ENCODE data around the gene HERPUD2.

The HERPUD2 gene

DNA sequence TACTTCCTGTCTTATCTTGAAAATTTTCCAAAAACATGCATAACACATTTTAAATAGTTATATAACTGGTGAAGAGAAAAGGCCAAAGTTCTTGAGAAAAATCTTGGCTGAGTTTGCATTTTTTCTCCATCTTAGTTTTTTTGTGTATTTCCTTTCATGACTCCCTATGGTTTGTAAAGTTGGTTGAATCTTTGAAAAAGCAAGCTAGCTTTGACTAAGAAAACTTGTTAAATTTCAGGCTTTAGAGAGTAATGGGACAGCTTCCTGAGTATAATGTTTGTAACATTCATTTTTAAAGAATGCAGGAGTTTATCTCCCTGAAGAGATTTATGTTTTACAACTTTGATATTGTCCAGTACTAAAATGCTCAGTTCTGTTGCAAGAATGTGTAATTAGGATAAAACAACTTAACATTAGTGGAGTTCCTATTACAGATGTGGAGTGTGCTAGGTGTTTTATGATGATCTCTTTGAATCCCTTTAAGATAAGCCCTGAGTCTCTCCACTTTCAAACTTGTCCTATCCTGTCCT is 11.1 kb upstream of the HERPUD2 start:
- H3K4me3 ChIP-seq (ENCODE audit: control insufficient read depth, low read depth, low read length), result no peak overlapping the region
- peak; percentile 23 for DNase-seq (ENCODE audit: low read depth)
- TF ChIP-seq CTCF (IDR thresholded peaks at IDR 0.05; ENCODE audit: control insufficient read depth, insufficient read depth, low read depth, low read length, missing control alignments), result no peak

DNA sequence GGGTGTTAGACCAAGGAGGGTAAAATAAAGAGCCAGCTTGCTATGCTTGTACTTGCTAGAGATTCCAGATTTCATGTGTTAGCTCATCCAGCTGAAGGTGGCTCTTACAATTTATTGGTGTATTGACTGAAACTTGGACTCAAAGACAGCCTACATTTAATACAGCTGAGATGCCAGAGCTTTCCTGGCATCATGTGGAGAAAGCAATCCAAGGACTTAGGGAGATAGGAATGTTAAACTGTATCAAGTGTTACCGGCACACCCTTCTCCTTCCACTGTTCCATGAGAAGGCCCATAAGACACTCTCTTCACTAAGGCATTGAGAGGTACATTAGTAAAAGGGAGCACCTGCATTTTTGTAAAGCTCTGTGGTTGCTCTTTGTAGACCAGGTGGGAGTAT is 9.3 kb upstream of the HERPUD2 start:
- TF ChIP-seq CTCF (IDR thresholded peaks at IDR 0.05; ENCODE audit: control insufficient read depth, insufficient read depth, low read depth, low read length, missing control alignments), result no peak
- DNase-seq (ENCODE audit: low read depth), result no peak
- H3K4me3 ChIP-seq (ENCODE audit: control insufficient read depth, low read depth, low read length), result no peak overlapping the region

DNA sequence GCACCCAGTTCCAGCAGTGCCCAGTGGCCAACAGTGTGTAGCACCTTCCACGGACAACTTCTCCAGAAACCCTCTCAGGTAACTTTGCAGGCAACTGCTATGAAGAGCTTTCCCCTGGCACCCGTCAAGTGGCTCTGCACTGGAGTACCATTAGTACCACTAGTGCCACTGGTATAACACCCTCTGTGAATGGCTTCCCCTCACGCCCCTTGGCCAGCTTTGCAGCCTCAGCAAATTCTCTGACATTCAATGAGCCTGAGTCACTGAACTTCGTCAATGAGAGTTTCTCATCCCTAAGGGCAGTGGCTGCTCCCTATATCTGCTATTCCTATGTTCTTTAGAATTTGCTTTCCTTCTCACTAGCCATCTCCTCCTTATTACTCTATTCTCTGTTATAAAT is 7.6 kb upstream of the HERPUD2 start:
- TF ChIP-seq CTCF (IDR thresholded peaks at IDR 0.05; ENCODE audit: control insufficient read depth, insufficient read depth, low read depth, low read length, missing control alignments), result no peak
- DNase-seq (ENCODE audit: low read depth), result no peak
- no peak overlapping the region for H3K4me3 ChIP-seq (ENCODE audit: control insufficient read depth, low read depth, low read length)

DNA sequence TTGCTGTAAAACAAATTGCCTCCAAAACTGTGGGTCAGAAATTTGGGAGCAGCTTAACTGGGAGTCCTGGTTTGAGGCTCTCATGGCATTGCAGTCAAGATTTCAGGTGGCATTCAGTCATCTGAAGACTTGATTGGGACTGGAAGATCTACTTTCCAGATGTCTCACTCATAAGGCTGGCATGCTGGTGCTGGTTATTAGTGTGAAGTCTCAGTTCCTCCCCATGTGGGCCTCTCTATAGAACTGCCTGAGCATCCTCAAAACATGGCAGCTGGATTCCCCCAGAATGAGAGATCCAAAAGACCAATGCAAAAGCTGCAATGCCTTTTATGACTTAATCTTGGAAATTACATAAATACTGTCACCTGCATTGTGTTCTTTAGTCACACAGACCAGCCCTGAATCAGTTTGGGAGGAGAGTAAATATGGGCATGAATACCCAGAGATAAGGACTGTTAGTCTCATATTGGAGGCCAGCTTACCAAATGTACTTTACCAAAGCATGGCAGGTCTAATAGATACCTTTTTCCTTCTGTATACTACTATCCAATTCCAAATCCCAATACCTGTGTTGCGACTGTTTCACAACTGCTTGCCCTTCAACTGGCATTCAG is 6.5 kb upstream of the HERPUD2 start:
- no peak for DNase-seq (ENCODE audit: low read depth)
- H3K4me3 ChIP-seq (ENCODE audit: control insufficient read depth, low read depth, low read length), result no peak overlapping the region
- no peak for TF ChIP-seq CTCF (IDR thresholded peaks at IDR 0.05; ENCODE audit: control insufficient read depth, insufficient read depth, low read depth, low read length, missing control alignments)

- no peak overlapping the region for H3K4me3 ChIP-seq (ENCODE audit: control insufficient read depth, low read depth, low read length)
- no peak for TF ChIP-seq CTCF (IDR thresholded peaks at IDR 0.05; ENCODE audit: control insufficient read depth, insufficient read depth, low read depth, low read length, missing control alignments)
- DNase-seq (ENCODE audit: low read depth), result no peak
Measured at GRCh38 chr7:35700865-35701264, 5.9 kb upstream of the HERPUD2 start.

DNA sequence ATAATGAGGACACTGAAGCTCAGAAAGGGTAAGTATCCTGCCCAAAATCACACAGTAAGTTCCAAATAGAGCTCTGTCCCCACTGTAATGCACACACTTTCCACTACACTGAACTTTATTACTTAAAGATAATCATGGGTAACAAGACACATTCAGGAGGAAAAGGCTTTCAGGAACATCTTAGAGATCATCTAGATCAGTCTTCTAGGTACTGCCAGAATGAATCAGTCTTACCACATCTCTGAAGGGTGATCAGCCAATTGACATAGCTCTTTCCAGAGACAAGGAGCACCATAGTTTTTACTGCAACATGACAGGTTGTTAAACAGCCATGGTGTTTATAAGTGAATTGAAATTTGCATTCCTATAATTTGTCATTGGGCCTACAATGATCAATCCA is 5.4 kb upstream of the HERPUD2 start:
- DNase-seq (ENCODE audit: low read depth), result no peak
- no peak for TF ChIP-seq CTCF (IDR thresholded peaks at IDR 0.05; ENCODE audit: control insufficient read depth, insufficient read depth, low read depth, low read length, missing control alignments)
- H3K4me3 ChIP-seq (ENCODE audit: control insufficient read depth, low read depth, low read length), result no peak overlapping the region

Measured in AG09309 (cell line).